Heart left ventricle (tissue), 16 donors: ENCODE results near the gene AKT1. TPM values are rescaled to one million over a fixed set of nuclear protein-coding genes. Genes with fewer than 3 reads are reported as not detected.
A peak's percentile ranks its signal among the peaks of the same experiment; 100 is the strongest.
"Not testable (repeated sequence)": the region's sequence is repeated elsewhere in the genome, so short reads cannot be mapped to it uniquely, and the experiment has no call there.

ENCODE experiments used
- ATAC-seq, 4 donors: fragments of 200-7000 bp; cut with Tn5 transposase; one replicate each; pipeline ENCODE4 v1.9.1; 2020 to 2022; ENCODE audit warnings: moderate library complexity in 4 of 4, mild to moderate bottlenecking in 3 of 4, moderate number of reproducible peaks in 1 of 4
- DNase-seq, 5 donors: peaks; one replicate each; pipeline ENCODE4 v3.0.0-alpha.2; 2020
- H3K27ac ChIP-seq, 12 donors: fragments of 200-600 bp; sonication (generic) in 4 of 12; one replicate each; pipeline versions ENCODE4 v1.5.0 to v1.8.0; 2016 to 2022; ENCODE audit warnings: mild to moderate bottlenecking in 2 of 12
- H3K27me3 ChIP-seq, 9 donors: fragments of 200-600 bp; sonication (generic) in 2 of 9; one replicate each; pipeline versions ENCODE4 v1.5.1 to v1.8.0; 2016 to 2022; ENCODE audit warnings: mild to moderate bottlenecking in 3 of 9
- H3K36me3 ChIP-seq, 9 donors: fragments of 200-600 bp; sonication (generic) in 2 of 9; one replicate each; pipeline versions ENCODE4 v1.5.0 to v1.8.0; 2018 to 2022; ENCODE audit warnings: mild to moderate bottlenecking in 2 of 9
- H3K4me1 ChIP-seq, 12 donors: fragments of 200-600 bp; sonication (generic) in 4 of 12; one replicate each; pipeline versions ENCODE4 v1.5.0 to v1.8.0; 2016 to 2022; ENCODE audit warnings: mild to moderate bottlenecking in 3 of 12
- H3K4me3 ChIP-seq, 12 donors: fragments of 200-600 bp; sonication (generic) in 4 of 12; one replicate each; pipeline versions ENCODE4 v1.5.0 to v1.8.0; 2017 to 2022; ENCODE audit warnings: mild to moderate bottlenecking in 9 of 12, moderate library complexity in 4 of 12
- H3K9me3 ChIP-seq, 12 donors: fragments of 200-600 bp; sonication (generic) in 4 of 12; one replicate each; pipeline versions ENCODE4 v1.5.0 to v1.8.0; 2016 to 2022; ENCODE audit warnings: mild to moderate bottlenecking in 1 of 12
- CTCF ChIP-seq, 12 donors: fragments of 200-600 bp; sonication (generic) in 4 of 12; IDR thresholded peaks; one replicate each; pipeline versions ENCODE4 v1.5.0 to v1.8.0; 2018 to 2022; ENCODE audit warnings: antibody characterized with exemption in 12 of 12, mild to moderate bottlenecking in 5 of 12
- POLR2A ChIP-seq, 2 donors: fragments of 450-650 bp; IDR thresholded peaks; one replicate each; pipeline ENCODE4 v1.6.1; 2017; ENCODE audit warnings: antibody characterized with exemption in 2 of 2, mild to moderate bottlenecking in 2 of 2, moderate library complexity in 2 of 2
- WGBS, 4 donors: extraction: QIAGEN DNeasy Blood & Tissue Kit in 2 of 4; methylation state at CpG; one replicate each; pipeline versions ENCODE4 v1.1.5 to v1.1.7; 2013 to 2018; 5-methylcytosine and 5-hydroxymethylcytosine counted together
- intact Hi-C, 10 donors: fragments of 100-400 bp; cut with DNase I; formaldehyde crosslinking; loops; one replicate each; pipeline versions ENCODE4 v1.11.1 to v1.14.2; 2022
- polyA plus RNA-seq, 2 donors: library from polyadenylated mRNA; stranded (reverse); fragments of 200-250 nt; gene quantifications; one replicate each; pipeline ENCODE4 v1.2.3, GENCODE V29; 2013
- total RNA-seq, 9 donors: library from RNA; depleted of rRNA in 2 of 9; stranded (reverse); fragments of >200 nt in 2 of 9; fragmentation: NEBNext Ultra II Directional in 3 of 9; extraction: Animal tissue kit (Norgen Biotek cat#: 25700) in 3 of 9; gene quantifications; one replicate each; pipeline versions ENCODE4 v1.1.0 to v1.2.4, GENCODE V29; 2016 to 2023
- donor health status: ischemic (EF 13 %, LVEDD 7.1; RV severe dilation, severe dysfunction).
- donor health status: healthy with polysubstance abuse.
- donor health status: DM: no; HTN: yes; CAD: no.
- donor health status: DM: no; HTN: no; CAD: no.
- donor health status: ischemic (EF 25% LVEDD 6.9; RV normal size, moderate dysfunction).
- donor health status: ischemic (EF 25% LVEDD 5.7; RV mildly dilated, moderate dysfunction).
- donor health status: healthy.
- donor health status: DM: yes; HTN: yes; CAD: no.
- donor health status: ischemic (EF 35%, LVEDD 5.7; RV mildly dilated, moderate dysfunction).
- donor health status: nonischemic (EF 11% LVEDD 7.7; RV severe dilation, severe dysfunction).
- donor health status: DM: yes; HTN: yes; CAD: no.
- donor health status: PGD.
- donor health status: ischemic (EF 29% LVEDD 5.4; RV normal size, mild dysfunction).
- donor health status: nonischemic (EF 23%, LVEDD 6.1; RV moderate dilation, normal function).

Gene AKT1
- total and polyA plus RNA-seq, 11 donors = 108 to 173 (median 135) TPM

GRCh38 chr14:104843442-104844305 is 48.1 kb upstream of the AKT1 start:
- H3K27me3 ChIP-seq = peaks cover 0 to 63% (median 27%) of the 10 kb centered on the region in 9 donors

GRCh38 chr14:104843006-104843405 is 47.5 kb upstream of the AKT1 start:
- Histone ChIP-seq H3K9me3 (no peaks in the 10 kb centered on the region), H3K4me1 (peaks cover 0 to 18% (median 12%) of the 10 kb centered on the region in 12 donors), H3K27ac (no peak overlapping the region), H3K36me3 (no peaks in the 10 kb centered on the region), H3K4me3 (peak overlapping the region in 8 of 12 donors; percentile 48 to 59 (median 52)), H3K27me3 (peaks cover 0 to 61% (median 27%) of the 10 kb centered on the region in 9 donors)
- intact Hi-C loops = no loop called here
- WGBS, 4 donors = 33 to 52% (median 40%) methylated on average over 11 to 13 of the region's 13 CpGs
- ATAC-seq = no peak
- no peak for TF ChIP-seq POLR2A (IDR thresholded peaks at IDR 0.05)
- TF ChIP-seq CTCF (IDR thresholded peaks at IDR 0.05) = no peak
- DNase-seq = no peak

More at GRCh38 chr14:104843442-104844305, 48.1 kb upstream of the AKT1 start:
- Histone ChIP-seq H3K27ac (no peak overlapping the region), H3K36me3 (no peaks in the 10 kb centered on the region), H3K9me3 (no peaks in the 10 kb centered on the region), H3K4me3 (peak overlapping the region; percentile 4 to 59 (median 50)), H3K4me1 (peaks cover 0 to 18% (median 12%) of the 10 kb centered on the region in 12 donors)
- DNase-seq (no peak), ATAC-seq (peak in 3 of 4 donors; percentile 55 to 74 (median 56))
- no peak for TF ChIP-seq CTCF (IDR thresholded peaks at IDR 0.05)
- no peak for TF ChIP-seq POLR2A (IDR thresholded peaks at IDR 0.05)
- intact Hi-C loops = no loop called here
- 0 to 3% (median 1%) methylated on average over 41 to 69 of the region's 69 CpGs for WGBS, 4 donors

- DNase-seq (no peak), ATAC-seq (no peak)
- Histone ChIP-seq H3K9me3 (no peaks in the 10 kb centered on the region), H3K4me3 (no peak overlapping the region), H3K36me3 (no peaks in the 10 kb centered on the region), H3K4me1 (peaks cover 0 to 18% (median 12%) of the 10 kb centered on the region in 12 donors), H3K27me3 (peaks cover 0 to 55% (median 23%) of the 10 kb centered on the region in 9 donors), H3K27ac (no peak overlapping the region)
- intact Hi-C loops = no loop called here
- TF ChIP-seq CTCF (IDR thresholded peaks at IDR 0.05) (no peak), POLR2A (IDR thresholded peaks at IDR 0.05) (no peak)
- 62 to 88% (median 75%) methylated on average over 1 of the region's 1 CpG for WGBS, 4 donors
These were observed 46.2 kb upstream of the AKT1 start for GRCh38 chr14:104841730-104842129.

GRCh38 chr14:104836171-104836935 is 40.8 kb upstream of the AKT1 start:
- H3K9me3 ChIP-seq, H3K4me1 ChIP-seq, ATAC-seq, H3K36me3 ChIP-seq, intact Hi-C loops, H3K27me3 ChIP-seq, H3K4me3 ChIP-seq, H3K27ac ChIP-seq, DNase-seq: not testable (repeated sequence)
- WGBS, 4 donors = 91 to 96% (median 92%) methylated on average over 31 to 40 of the region's 41 CpGs
